Gastroesophageal sphincter (tissue), 4 donors: Measurements from ENCODE around the gene MXD3. TPM values are rescaled to one million over a fixed set of nuclear protein-coding genes. Genes with fewer than 3 reads are reported as not detected.

Experiments
- ATAC-seq: fragments of 150-250 bp; one replicate; pipeline ENCODE4 v1.9.1; 2016; ENCODE audit warnings: mild to moderate bottlenecking, moderate library complexity
- H3K27ac ChIP-seq, 4 donors: fragments of 200-600 bp; sonication (generic) in 3 of 4; 1 replicate in 3 of 4; 2 replicates in 1 of 4; pipeline ENCODE4 v1.5.1; 2016 to 2019
- H3K27me3 ChIP-seq: fragments of 200-600 bp; sonication (generic); one replicate; pipeline ENCODE4 v1.5.1; 2019
- H3K36me3 ChIP-seq, 2 donors: fragments of 200-600 bp; sonication (generic); one replicate each; pipeline ENCODE4 v1.5.1; 2019; ENCODE audit warnings: control low read depth in 1 of 2
- H3K4me1 ChIP-seq, 3 donors: fragments of 200-600 bp; sonication (generic); 1 replicate in 2 of 3; 2 replicates in 1 of 3; pipeline ENCODE4 v1.5.1; 2016 to 2019; ENCODE audit warnings: control low read depth in 2 of 3
- H3K4me3 ChIP-seq, 2 donors: fragments of 200-600 bp; sonication (generic); one replicate each; pipeline ENCODE4 v1.5.1; 2019; ENCODE audit warnings: mild to moderate bottlenecking in 1 of 2, moderate library complexity in 1 of 2
- H3K9me3 ChIP-seq, 3 donors: fragments of 200-600 bp; sonication (generic); one replicate each; pipeline ENCODE4 v1.5.1; 2017 to 2019; ENCODE audit warnings: control low read depth in 2 of 3
- EP300 ChIP-seq: sonication (generic); formaldehyde crosslinking; IDR thresholded peaks from one replicate; pipeline ENCODE4 v1.6.1; 2017; ENCODE audit warnings: antibody characterized with exemption, mild to moderate bottlenecking
- POLR2A ChIP-seq, 2 donors: fragments of 450-650 bp; IDR thresholded peaks; one replicate each; pipeline ENCODE4 v1.6.1; 2017; ENCODE audit warnings: antibody characterized with exemption in 2 of 2, mild to moderate bottlenecking in 2 of 2, moderate library complexity in 1 of 2
- POLR2AphosphoS5 ChIP-seq: sonication (generic); formaldehyde crosslinking; IDR thresholded peaks from one replicate; pipeline ENCODE4 v1.6.1; 2017; ENCODE audit warnings: antibody characterized with exemption
- WGBS, 2 donors: methylation state at CpG; one replicate each; pipeline ENCODE4 v1.1.5; 2018; ENCODE audit warnings: low coverage in 1 of 2; 5-methylcytosine and 5-hydroxymethylcytosine counted together
- total RNA-seq, 4 donors: library from RNA; depleted of rRNA; stranded (reverse); fragments of >200 nt; gene quantifications; one replicate each; pipeline ENCODE4 v1.1.0, GENCODE V29; 2016
- TF ChIP-seq, protein P1 (sequence below), 4 experiments: fragments of 200-600 bp in 2 of 4; fragments of 450-650 bp in 2 of 4; sonication (generic) in 1 of 4; IDR thresholded peaks; one replicate each; pipeline ENCODE4 v1.5.1; 2017 to 2019; ENCODE audit warnings: antibody characterized with exemption in 4 of 4, mild to moderate bottlenecking in 2 of 4, moderate library complexity in 2 of 4

The MXD3 gene
- total RNA-seq, 4 donors from 2014 or later, result 1.7 to 10.9 (median 6.3) TPM

- H3K27me3 ChIP-seq, result peaks cover 12% of the 10 kb centered on the region
- WGBS, 2 donors, result 36 to 43% methylated on average over 4 to 5 of the region's 37 CpGs
- no peaks in the 10 kb centered on the region for H3K9me3 ChIP-seq
- ATAC-seq, result peak; percentile 56
- H3K27ac ChIP-seq, result peak within 1 kb of the TSS in 2 of 4 donors; percentile 27 to 44
- no peaks in the 10 kb centered on the region for H3K36me3 ChIP-seq
- H3K4me1 ChIP-seq, result peaks cover 0 to 7% (median under 1%) of the 10 kb centered on the region in 3 donors
- TF ChIP-seq EP300 (no peak), POLR2A (IDR thresholded peaks at IDR 0.05) (no peak), POLR2AphosphoS5 (no peak)
- TF ChIP-seq, protein P1, sequence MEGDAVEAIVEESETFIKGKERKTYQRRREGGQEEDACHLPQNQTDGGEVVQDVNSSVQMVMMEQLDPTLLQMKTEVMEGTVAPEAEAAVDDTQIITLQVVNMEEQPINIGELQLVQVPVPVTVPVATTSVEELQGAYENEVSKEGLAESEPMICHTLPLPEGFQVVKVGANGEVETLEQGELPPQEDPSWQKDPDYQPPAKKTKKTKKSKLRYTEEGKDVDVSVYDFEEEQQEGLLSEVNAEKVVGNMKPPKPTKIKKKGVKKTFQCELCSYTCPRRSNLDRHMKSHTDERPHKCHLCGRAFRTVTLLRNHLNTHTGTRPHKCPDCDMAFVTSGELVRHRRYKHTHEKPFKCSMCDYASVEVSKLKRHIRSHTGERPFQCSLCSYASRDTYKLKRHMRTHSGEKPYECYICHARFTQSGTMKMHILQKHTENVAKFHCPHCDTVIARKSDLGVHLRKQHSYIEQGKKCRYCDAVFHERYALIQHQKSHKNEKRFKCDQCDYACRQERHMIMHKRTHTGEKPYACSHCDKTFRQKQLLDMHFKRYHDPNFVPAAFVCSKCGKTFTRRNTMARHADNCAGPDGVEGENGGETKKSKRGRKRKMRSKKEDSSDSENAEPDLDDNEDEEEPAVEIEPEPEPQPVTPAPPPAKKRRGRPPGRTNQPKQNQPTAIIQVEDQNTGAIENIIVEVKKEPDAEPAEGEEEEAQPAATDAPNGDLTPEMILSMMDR (IDR thresholded peaks at IDR 0.05), result no peak
- peak within 1 kb of the TSS in 1 of 2 donors; percentile 47 for H3K4me3 ChIP-seq
Observed at GRCh38 chr5:177357459-177358351, 46.0 kb upstream of the MXD3 start, which contains the start of gene RGS14. TSS of gene RGS14 (plus strand) at chr5:177357924. CDS start at chr5:177358025, 101 bp downstream.

DNA sequence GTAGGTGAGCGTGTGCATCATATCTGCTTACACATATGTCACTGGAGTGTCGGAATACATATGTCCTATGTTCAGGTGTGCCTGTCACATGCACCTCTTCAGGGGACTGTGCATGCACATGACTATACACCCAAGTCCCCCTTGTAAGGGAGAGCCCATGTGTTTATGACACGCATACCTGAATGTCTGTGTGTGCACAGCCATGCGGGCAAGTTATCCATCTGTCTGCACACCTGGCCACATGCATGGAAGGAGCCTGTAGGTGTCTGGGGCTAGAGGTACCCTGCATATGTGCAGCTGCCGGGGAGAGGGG lies 45.4 kb upstream of the MXD3 start:
- Histone ChIP-seq H3K4me3 (no peak overlapping the region), H3K36me3 (no peaks in the 10 kb centered on the region), H3K27me3 (peaks cover 12% of the 10 kb centered on the region), H3K4me1 (peaks cover 0 to 5% (median 0%) of the 10 kb centered on the region in 3 donors), H3K27ac (no peak overlapping the region), H3K9me3 (no peaks in the 10 kb centered on the region)
- 71 to 80% methylated on average over 1 of the region's 5 CpGs for WGBS, 2 donors
- TF ChIP-seq, protein P1 (IDR thresholded peaks at IDR 0.05), result no peak
- TF ChIP-seq POLR2A (IDR thresholded peaks at IDR 0.05) (no peak), EP300 (no peak), POLR2AphosphoS5 (no peak)
- ATAC-seq, result no peak

- no peaks in the 10 kb centered on the region for H3K9me3 ChIP-seq
- H3K4me3 ChIP-seq, result no peak overlapping the region
- H3K4me1 ChIP-seq, result peaks cover 0 to 7% (median 0%) of the 10 kb centered on the region in 3 donors
- H3K27me3 ChIP-seq, result peaks cover 12% of the 10 kb centered on the region
- ATAC-seq, result no peak
- no peaks in the 10 kb centered on the region for H3K36me3 ChIP-seq
- TF ChIP-seq, protein P1 (IDR thresholded peaks at IDR 0.05), result no peak
- no peak for TF ChIP-seq POLR2A (IDR thresholded peaks at IDR 0.05)
- H3K27ac ChIP-seq, result no peak overlapping the region
- WGBS, 2 donors, result 74 to 78% methylated on average over 3 of the region's 3 CpGs
Observed at GRCh38 chr5:177356746-177357145, 45.0 kb upstream of the MXD3 start.

DNA sequence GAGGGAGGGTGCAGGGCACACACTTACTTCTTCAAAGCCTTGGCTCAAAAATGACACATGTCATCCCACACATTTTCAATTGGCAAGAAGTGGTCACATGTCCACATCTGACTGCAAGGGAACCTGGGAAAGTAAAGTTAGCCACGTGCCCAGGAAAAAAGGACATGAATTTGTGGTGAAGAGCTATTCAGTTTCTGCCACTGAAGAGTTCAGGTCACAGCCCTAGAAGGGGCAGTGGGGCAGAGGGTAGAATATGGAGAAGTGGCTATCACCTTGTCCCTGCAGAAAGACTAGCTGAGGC lies 44.1 kb upstream of the MXD3 start:
- H3K4me3 ChIP-seq, result no peak overlapping the region
- H3K27me3 ChIP-seq, result peaks cover 12% of the 10 kb centered on the region
- 0 to 8% methylated on average over 1 of the region's 1 CpG for WGBS, 2 donors
- no peaks in the 10 kb centered on the region for H3K36me3 ChIP-seq
- H3K4me1 ChIP-seq, result peaks cover 0 to 10% (median 1%) of the 10 kb centered on the region in 3 donors
- H3K9me3 ChIP-seq, result no peaks in the 10 kb centered on the region
- TF ChIP-seq POLR2A (IDR thresholded peaks at IDR 0.05), result no peak
- no peak for TF ChIP-seq POLR2AphosphoS5
- TF ChIP-seq, protein P1 (IDR thresholded peaks at IDR 0.05), result no peak
- no peak for TF ChIP-seq EP300
- H3K27ac ChIP-seq, result no peak overlapping the region
- ATAC-seq, result no peak
